T1000 (cell line): ENCODE measurements around the gene FMN1.

Experiments used
- DNase-seq: peaks from one replicate; lab custom pipeline; 2025; ENCODE audit warnings: mixed read lengths; lab: John Stamatoyannopoulos, UW

The FMN1 gene

GRCh38 chr15:33154351-33155166 is 40.0 kb downstream of the FMN1 start:
- DNase-seq = no peak

GRCh38 chr15:33153548-33153947 is 41.0 kb downstream of the FMN1 start:
- DNase-seq = no peak

GRCh38 chr15:33152502-33153109 is 41.9 kb downstream of the FMN1 start:
- DNase-seq = no peak

GRCh38 chr15:33150971-33151370 is 43.5 kb downstream of the FMN1 start:
- DNase-seq = no peak

GRCh38 chr15:33150431-33150941 is 44.0 kb downstream of the FMN1 start:
- no peak for DNase-seq

- DNase-seq = no peak
Measured at GRCh38 chr15:33149919-33150318, 44.6 kb downstream of the FMN1 start.

- no peak for DNase-seq
Measured at GRCh38 chr15:33148129-33148751, 46.3 kb downstream of the FMN1 start.

GRCh38 chr15:33146051-33146450 is 48.5 kb downstream of the FMN1 start:
- DNase-seq = no peak

GRCh38 chr15:33145447-33145846 is 49.1 kb downstream of the FMN1 start:
- no peak for DNase-seq

GRCh38 chr15:33142708-33143107 is 51.8 kb downstream of the FMN1 start:
- DNase-seq = no peak

- no peak for DNase-seq
Measured at GRCh38 chr15:33138000-33138399, 56.5 kb downstream of the FMN1 start.

- DNase-seq = no peak
Measured at GRCh38 chr15:33137101-33137500, 57.4 kb downstream of the FMN1 start.

- no peak for DNase-seq
Measured at GRCh38 chr15:33136353-33136752, 58.2 kb downstream of the FMN1 start.

GRCh38 chr15:33135355-33135781 is 59.1 kb downstream of the FMN1 start:
- DNase-seq = no peak

GRCh38 chr15:33132722-33133345 is 61.7 kb downstream of the FMN1 start:
- peak; percentile 11 for DNase-seq

GRCh38 chr15:33132233-33132580 is 62.3 kb downstream of the FMN1 start:
- DNase-seq = no peak

- DNase-seq = no peak
Measured at GRCh38 chr15:33131552-33132232, 62.8 kb downstream of the FMN1 start.

GRCh38 chr15:33126559-33127290 is 67.8 kb downstream of the FMN1 start:
- peak; percentile 72 for DNase-seq

- no peak for DNase-seq
Measured at GRCh38 chr15:33125894-33126537, 68.5 kb downstream of the FMN1 start.

- no peak for DNase-seq
Measured at GRCh38 chr15:33124811-33125210, 69.7 kb downstream of the FMN1 start.

GRCh38 chr15:33124279-33124678 is 70.2 kb downstream of the FMN1 start:
- no peak for DNase-seq
